ENCODE measurements around the gene ROBO2. TPM values are rescaled to one million over a fixed set of nuclear protein-coding genes. Genes with fewer than 3 reads are reported as not detected.

Gene ROBO2
- total RNA-seq, 4 donors from 2014 or later = 0.30 to 4.3 (median 2.0) TPM

- no peak for DNase-seq (ENCODE audit: low spot score in 2 of 2)
- no peak overlapping the region for H3K4me3 ChIP-seq (ENCODE audit: low read depth, poor library complexity, severe bottlenecking)
- TF ChIP-seq CTCF (IDR thresholded peaks at IDR 0.05) (no peak), POLR2A (IDR thresholded peaks at IDR 0.05) (no peak)
- intact Hi-C loops (cut with DNase I; ENCODE audit: low total_unique reads) = no loop called here
- WGBS, 2 donors = 20 to 22% methylated on average over 2 of the region's 2 CpGs
Measured at GRCh38 chr3:77052733-77053670, 13.1 kb downstream of the ROBO2 start.

GRCh38 chr3:77053795-77054194 lies 13.9 kb downstream of the ROBO2 start:
- no peak overlapping the region for H3K4me3 ChIP-seq (ENCODE audit: low read depth, poor library complexity, severe bottlenecking)
- WGBS, 2 donors = 58 to 72% methylated on average over 2 of the region's 2 CpGs
- TF ChIP-seq POLR2A (IDR thresholded peaks at IDR 0.05) (no peak), CTCF (IDR thresholded peaks at IDR 0.05) (no peak)
- no peak for DNase-seq (ENCODE audit: low spot score in 2 of 2)
- intact Hi-C loops (cut with DNase I; ENCODE audit: low total_unique reads) = no loop called here

DNA sequence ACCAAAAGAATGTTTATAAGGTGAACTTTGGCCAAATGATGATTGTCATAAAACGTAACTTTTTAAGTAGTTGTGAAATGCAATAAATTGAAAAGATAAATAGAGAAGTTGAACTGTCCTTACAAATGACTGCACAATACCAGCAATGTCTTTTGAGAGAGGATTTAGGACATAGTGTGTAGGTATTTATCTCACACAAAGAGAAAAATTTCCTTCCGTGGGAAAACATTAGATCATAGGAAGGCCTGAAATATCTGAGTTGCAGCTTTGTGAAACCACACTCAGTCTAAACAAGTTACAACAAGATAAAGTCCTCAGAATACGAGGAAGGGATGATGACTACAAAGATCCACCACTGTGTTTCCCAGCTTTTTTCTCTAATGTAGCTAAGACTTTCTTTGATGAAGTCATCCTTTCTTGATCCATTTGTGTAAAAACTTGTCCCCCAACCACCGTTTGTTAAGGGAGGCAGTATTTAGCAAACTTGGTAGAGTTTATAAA lies 16.0 kb downstream of the ROBO2 start:
- DNase-seq (ENCODE audit: low spot score in 2 of 2) = no peak
- H3K4me3 ChIP-seq (ENCODE audit: low read depth, poor library complexity, severe bottlenecking) = no peak overlapping the region
- no peak for TF ChIP-seq POLR2A (IDR thresholded peaks at IDR 0.05)
- TF ChIP-seq CTCF (IDR thresholded peaks at IDR 0.05) = no peak
- intact Hi-C loops (cut with DNase I; ENCODE audit: low total_unique reads) = no loop called here
- WGBS, 2 donors = 43 to 49% methylated on average over 4 of the region's 4 CpGs

GRCh38 chr3:77059354-77059753 lies 19.5 kb downstream of the ROBO2 start:
- intact Hi-C loops (cut with DNase I; ENCODE audit: low total_unique reads) = no loop called here
- H3K4me3 ChIP-seq (ENCODE audit: low read depth, poor library complexity, severe bottlenecking) = no peak overlapping the region
- DNase-seq (ENCODE audit: low spot score in 2 of 2) = no peak
- WGBS, 2 donors = 94 to 98% methylated on average over 1 of the region's 1 CpG
- TF ChIP-seq POLR2A (IDR thresholded peaks at IDR 0.05) (no peak), CTCF (IDR thresholded peaks at IDR 0.05) (no peak)

- no peak for DNase-seq (ENCODE audit: low spot score in 2 of 2)
- no peak for TF ChIP-seq CTCF (IDR thresholded peaks at IDR 0.05)
- TF ChIP-seq POLR2A (IDR thresholded peaks at IDR 0.05) = no peak
- intact Hi-C loops (cut with DNase I; ENCODE audit: low total_unique reads) = no loop called here
- H3K4me3 ChIP-seq (ENCODE audit: low read depth, poor library complexity, severe bottlenecking) = no peak overlapping the region
- WGBS, 2 donors = 89 to 91% methylated on average over 5 of the region's 5 CpGs
Measured at GRCh38 chr3:77063423-77063822, 23.5 kb downstream of the ROBO2 start.

Measured in lower leg skin (tissue), 4 donors.